ENCODE measurements around the gene NUCB2.
"Not testable (repeated sequence)": the region's sequence is repeated elsewhere in the genome, so short reads cannot be mapped to it uniquely, and the experiment has no call there.

- TF ChIP-seq, protein P1, sequence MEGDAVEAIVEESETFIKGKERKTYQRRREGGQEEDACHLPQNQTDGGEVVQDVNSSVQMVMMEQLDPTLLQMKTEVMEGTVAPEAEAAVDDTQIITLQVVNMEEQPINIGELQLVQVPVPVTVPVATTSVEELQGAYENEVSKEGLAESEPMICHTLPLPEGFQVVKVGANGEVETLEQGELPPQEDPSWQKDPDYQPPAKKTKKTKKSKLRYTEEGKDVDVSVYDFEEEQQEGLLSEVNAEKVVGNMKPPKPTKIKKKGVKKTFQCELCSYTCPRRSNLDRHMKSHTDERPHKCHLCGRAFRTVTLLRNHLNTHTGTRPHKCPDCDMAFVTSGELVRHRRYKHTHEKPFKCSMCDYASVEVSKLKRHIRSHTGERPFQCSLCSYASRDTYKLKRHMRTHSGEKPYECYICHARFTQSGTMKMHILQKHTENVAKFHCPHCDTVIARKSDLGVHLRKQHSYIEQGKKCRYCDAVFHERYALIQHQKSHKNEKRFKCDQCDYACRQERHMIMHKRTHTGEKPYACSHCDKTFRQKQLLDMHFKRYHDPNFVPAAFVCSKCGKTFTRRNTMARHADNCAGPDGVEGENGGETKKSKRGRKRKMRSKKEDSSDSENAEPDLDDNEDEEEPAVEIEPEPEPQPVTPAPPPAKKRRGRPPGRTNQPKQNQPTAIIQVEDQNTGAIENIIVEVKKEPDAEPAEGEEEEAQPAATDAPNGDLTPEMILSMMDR (optimal IDR thresholded peaks at IDR 0.05 in 1 of 3, IDR thresholded peaks at IDR 0.05 in 1 of 3, conservative IDR thresholded peaks at IDR 0.05 in 1 of 3; ENCODE audit: extremely low read depth in 1 of 3, insufficient read depth in 2 of 3, low read length in 3 of 3): not testable (repeated sequence)
- not testable (repeated sequence) for TF ChIP-seq EZH2 (IDR thresholded peaks at IDR 0.05; ENCODE audit: low read length)
Observed at GRCh38 chr11:17228186-17228925, 48.2 kb upstream of the NUCB2 start.
